ENCODE measurements around the gene CYP2S1. TPM values are rescaled to one million over a fixed set of nuclear protein-coding genes. Genes with fewer than 3 reads are reported as not detected.

Gene CYP2S1
- total RNA-seq, 1 donor from 2014 or later, result 2.2 TPM

DNA sequence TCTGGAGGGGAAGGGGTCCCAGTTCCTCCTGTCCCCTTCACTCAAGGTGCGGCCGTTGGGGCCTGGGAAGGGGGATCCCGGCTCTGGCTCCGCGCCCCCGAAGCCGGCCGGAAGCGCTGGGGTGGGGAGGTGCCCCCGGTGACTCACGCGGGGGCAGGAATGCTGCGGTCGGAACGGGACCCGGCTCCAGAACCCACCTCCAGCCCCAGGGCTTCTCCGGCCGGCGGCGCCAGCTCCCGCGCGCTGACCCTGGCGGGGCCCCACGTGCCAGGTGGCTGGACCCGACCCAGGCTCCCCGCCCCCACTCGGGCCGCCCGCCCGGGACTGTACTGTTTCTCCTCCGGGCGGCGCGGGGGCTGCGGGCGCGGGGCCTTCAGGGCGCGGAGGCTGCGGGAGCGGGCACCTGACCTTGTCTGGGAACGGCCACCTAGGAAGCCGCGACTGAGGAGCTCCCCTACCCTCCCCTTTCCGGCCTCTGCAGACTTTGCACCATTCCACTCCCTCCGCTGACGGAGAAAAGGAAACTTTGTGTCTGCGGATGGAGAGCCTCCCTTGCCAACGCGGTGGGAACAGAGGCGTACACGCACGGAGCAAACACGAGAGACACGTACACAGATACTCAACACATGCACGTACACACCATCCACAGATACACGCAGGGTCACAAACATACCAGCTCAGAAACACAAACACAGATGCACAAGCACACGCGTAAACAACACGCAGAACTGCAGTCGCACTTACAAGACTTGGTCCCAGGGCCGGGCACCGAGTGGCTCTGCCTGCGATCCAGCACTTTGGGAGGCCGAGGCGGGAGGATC lies 33.2 kb downstream of the CYP2S1 start:
- peak; percentile 55 for DNase-seq (ENCODE audit: low read depth)

GRCh38 chr19:41226874-41227390 lies 33.9 kb downstream of the CYP2S1 start:
- DNase-seq (ENCODE audit: low read depth), result no peak

DNA sequence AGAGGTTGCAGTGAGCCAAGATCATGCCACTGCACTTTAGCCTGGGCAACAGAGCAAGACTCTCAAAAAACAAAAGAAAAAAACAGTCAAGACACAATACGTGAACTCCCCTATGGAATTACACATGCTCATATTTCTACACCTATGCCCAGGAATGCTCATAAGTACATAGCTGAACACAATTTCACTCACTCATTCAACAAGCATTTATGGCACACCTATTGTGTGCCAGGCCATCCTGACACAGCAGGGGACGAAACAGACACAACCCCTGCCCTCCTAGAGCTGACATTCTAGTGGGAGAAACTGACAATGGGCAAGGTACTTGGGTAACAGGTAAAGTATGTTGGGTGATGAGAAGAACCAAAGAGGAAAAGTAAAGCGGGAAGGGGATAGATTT lies 35.5 kb downstream of the CYP2S1 start:
- DNase-seq (ENCODE audit: low read depth), result no peak

- peak; percentile 36 for DNase-seq (ENCODE audit: low read depth)
Measured at GRCh38 chr19:41229338-41229737, 36.3 kb downstream of the CYP2S1 start.

GRCh38 chr19:41230067-41230857 lies 37.2 kb downstream of the CYP2S1 start:
- DNase-seq (ENCODE audit: low read depth), result no peak

GRCh38 chr19:41232686-41233085 lies 39.7 kb downstream of the CYP2S1 start:
- DNase-seq (ENCODE audit: low read depth), result no peak

DNA sequence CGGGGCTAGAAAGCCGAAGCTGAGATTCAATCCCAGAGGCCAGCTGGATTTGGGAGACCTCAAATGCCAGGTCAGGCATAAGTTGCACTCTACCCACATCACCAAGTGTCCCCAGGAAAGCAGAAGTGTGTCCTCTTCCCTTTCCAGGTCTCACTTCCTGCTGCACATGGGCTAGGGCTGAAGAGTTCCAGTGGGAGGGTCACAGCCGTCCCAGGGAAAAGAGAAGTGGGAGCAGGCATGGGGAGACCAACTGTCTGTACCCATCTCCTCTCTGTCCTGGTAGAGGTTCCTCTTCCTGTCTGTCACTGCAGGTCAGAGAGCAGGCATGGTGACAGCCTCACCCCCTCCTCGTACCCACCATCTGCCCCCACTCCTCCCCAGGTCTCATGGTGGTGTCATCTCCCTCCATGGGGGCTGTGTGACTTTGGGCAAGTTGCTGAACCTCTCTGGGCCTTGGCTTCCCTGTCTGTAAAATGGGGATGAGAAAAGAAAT lies 40.8 kb downstream of the CYP2S1 start:
- no peak for DNase-seq (ENCODE audit: low read depth)

DNA sequence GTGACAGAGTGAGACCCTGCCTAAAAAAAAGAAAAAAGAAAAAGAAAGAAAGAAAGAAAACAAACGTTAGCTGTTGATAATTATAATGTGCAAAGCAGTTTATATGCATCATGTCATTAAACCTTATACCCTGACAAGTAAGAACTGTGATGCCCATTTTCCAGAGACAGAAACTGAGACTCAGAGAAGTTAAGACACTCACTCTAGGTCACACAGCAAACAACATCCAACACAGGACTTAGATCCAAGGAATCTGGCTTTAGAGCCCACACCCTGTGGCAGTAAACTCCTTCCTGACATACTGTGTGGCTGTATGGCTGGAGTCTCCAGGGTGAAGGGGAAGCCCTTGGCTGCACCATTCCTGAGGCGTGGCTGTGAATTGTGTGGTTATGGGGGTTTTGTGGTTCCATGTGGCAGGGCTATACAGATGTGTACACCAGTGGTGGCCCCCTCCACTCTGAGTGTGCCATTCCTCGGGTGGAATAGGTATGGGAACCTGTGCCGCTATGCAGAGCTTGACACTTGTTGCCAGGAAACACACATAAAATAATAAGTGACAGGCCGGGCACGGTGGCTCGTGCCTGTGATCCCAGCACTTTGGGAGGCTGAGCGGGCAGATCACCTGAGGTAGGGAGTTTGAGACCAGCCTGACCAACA lies 41.6 kb downstream of the CYP2S1 start:
- no peak for DNase-seq (ENCODE audit: low read depth)

DNA sequence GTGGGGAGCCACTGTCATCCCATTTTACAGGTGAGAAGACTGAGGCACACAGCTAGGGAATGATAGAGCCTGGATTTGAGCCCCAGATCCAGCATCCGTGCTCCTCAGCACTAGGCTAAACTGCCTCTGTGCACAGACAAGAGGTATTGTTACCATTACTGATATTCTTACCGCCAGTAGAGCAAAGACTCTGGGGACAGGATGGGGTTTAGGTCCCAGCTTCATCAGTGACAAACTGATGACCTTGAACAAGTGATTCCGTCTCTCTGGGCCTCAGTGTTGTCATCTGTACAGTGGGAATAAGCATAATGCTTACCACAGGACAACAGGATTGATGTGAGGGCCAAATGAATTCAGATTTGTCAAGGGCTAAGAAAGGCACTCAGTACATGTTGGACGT lies 42.5 kb downstream of the CYP2S1 start:
- DNase-seq (ENCODE audit: low read depth), result no peak

- DNase-seq (ENCODE audit: low read depth), result no peak
Measured at GRCh38 chr19:41238244-41238643, 45.2 kb downstream of the CYP2S1 start.

DNA sequence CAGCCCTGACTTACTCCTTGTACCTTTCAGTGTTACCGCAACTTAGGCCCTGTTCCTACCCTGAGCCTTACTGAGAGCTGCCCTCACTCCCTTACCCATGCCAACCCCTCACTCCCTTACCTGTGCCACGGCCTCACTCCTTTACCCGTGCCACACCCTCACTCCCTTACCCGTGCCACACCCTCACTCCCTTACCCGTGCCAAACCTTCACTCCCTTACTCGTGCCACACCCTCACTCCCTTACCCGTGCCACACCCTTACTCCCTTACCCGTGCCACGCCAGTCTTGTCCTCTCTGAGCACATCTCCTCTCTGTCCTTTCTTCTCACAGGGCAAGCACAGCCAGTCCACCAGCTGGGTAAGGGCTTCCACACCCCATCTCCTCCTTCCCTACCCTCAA lies 46.3 kb downstream of the CYP2S1 start:
- DNase-seq (ENCODE audit: low read depth), result no peak

DNA sequence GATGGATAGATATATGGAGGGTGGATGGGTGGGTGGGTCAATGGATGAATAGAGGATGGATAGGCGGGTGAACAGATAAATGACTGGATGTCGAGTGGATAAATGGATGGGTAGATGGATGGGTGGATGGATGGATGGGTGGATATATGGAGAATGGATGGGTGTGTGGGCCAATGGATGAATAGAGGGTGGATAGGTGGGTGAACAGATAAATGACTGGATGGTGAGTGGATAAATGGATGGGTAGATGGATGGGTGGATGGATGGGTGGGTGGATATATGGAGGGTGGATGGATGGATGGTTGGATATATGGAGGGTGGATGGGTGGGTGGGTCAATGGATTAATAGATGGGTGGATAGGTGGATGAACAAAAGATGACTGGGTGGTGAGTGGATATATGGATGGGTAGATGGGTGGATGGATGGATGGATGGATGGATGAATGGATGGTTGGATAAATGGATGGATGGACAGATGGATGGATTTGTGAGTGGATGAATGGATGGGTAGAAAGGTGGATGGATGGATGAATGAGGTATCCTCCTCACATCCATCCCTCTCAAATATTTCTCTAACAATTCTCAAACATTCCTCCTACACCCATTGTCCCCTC lies 47.0 kb downstream of the CYP2S1 start:
- no peak for DNase-seq (ENCODE audit: low read depth)

DNA sequence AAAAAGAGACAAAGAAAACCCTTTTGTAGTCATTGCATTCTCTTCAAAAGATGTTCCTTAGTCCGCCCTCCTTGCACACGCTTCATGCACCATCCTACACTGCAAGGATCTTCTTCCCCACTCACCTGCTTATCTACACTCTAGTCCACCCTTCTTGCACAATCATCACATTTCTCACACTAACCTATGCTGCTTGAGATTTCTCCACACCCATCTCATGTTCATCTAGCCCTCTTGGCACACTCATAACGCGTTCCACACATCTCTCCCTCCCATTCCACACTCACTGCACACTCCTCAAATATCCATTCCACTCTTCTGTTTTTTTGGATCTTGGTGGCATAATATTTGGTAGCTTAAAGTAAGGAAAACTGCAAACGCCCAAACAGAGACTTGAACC lies 48.8 kb downstream of the CYP2S1 start:
- no peak for DNase-seq (ENCODE audit: low read depth)

- no peak for DNase-seq (ENCODE audit: low read depth)
Measured at GRCh38 chr19:41244117-41244516, 51.1 kb downstream of the CYP2S1 start.

DNA sequence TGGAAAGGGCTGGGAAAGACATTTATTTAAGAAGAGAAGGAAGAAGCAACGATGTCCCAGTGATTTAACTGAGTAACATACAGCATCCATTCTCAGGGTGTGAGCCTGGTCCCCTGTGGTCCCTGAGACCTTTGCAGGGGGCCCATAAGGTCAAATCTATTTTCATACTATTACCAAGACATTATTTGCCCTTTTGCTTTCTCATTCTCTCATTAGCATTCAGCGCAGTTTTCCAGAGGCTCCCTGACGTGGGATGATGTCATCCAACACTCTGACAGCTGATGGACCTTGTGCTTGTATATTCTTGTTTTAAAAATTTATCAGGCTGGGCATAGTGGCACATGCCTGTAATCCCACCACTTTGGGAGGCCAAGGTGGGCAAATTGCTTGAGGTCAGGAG lies 52.8 kb downstream of the CYP2S1 start:
- DNase-seq (ENCODE audit: low read depth), result no peak

DNA sequence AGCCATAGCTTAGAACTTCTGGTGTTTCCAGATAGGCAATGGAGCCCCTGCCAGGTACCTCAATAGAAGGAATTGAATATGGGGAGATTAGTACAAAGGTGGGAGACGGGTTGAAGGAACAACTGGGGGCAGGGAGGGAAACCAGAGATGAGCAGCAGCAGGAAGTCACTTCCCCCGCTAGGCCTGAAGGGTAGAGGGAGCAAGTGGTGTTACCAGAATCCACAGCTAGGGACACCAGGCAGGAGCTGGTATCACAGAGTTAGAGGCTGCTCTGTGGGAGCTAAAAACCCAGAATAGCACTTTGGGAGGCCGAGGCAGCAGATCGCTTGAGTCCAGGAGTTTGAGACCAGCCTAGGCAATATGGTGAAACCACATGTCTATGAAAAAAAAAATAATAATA lies 55.9 kb downstream of the CYP2S1 start:
- DNase-seq (ENCODE audit: low read depth), result no peak

- DNase-seq (ENCODE audit: low read depth), result no peak
Measured at GRCh38 chr19:41249707-41250423, 56.8 kb downstream of the CYP2S1 start.

DNA sequence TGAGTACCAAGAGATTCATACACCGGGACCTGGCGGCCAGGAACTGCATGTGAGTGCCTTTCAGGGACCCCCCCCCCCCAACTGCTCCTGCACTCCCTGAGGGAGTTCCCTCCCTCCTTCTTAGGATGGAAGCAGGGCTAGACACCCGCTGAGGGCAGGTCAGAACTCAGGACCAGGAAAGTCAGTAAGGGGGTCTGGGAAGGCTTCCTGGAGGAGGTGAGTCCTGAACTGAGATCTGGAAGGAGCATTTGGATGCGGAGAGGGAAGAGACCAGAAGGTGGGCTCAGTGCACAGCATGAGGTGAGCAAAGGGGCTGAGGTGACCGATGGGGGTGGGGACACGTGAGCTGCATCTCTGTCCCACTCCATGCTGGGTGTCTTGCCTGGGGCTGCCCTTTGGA lies 60.6 kb downstream of the CYP2S1 start:
- no peak for DNase-seq (ENCODE audit: low read depth)

GRCh38 chr19:41255171-41255570 lies 62.2 kb downstream of the CYP2S1 start:
- DNase-seq (ENCODE audit: low read depth), result no peak

All from renal cortical epithelial cell (primary cell).